Left colon (tissue), 2 donors: Measurements from ENCODE around the gene ROBO2. TPM values are rescaled to one million over a fixed set of nuclear protein-coding genes. Genes with fewer than 3 reads are reported as not detected.

Source experiments
- ATAC-seq: fragments of 200-7000 bp; cut with Tn5 transposase; one replicate; pipeline ENCODE4 v1.9.1; 2020; ENCODE audit warnings: mild to moderate bottlenecking, moderate library complexity
- DNase-seq, 2 donors: peaks; one replicate each; pipeline ENCODE4 v3.0.0-alpha.2; 2020
- intact Hi-C, 2 donors: fragments of 100-400 bp; cut with DNase I in 1 of 2; cut with micrococcal nuclease in 1 of 2; formaldehyde crosslinking; loops; one replicate each; pipeline versions ENCODE4 v1.11.2 to v1.14.0; 2022; cut with DNase I, micrococcal nuclease
- total RNA-seq, 2 donors: library from RNA; stranded (reverse); fragmentation: NEBNext Ultra II Directional; extraction: Animal tissue kit (Norgen Biotek cat#: 25700); gene quantifications; one replicate each; pipeline ENCODE4 v1.2.1, GENCODE V29; 2021
- donor health status: DM: no; HTN: no; CAD: no.
- donor health status: DM: yes; HTN: yes; CAD: no.

ROBO2 gene
- total RNA-seq, 2 donors from 2014 or later = 0.28 to 1.4 TPM

DNA sequence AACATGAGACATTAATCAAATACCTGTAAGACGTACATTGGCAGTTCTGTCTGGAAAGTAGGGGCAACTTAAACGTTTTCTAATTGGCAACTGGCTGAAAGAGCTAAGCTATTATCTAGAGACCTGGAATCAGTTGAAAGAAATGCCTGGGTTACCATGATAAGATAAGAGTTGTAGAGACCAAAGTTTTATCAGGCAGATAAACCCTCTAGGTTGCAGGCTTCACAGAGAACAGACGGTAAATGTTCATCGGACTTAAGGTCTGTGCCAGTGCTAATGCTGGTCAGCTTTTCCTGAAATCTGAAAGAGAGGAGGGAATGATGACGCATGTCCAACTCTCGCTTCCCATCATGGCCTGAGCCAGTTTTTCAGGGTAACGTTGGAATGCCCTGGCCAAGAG is 196.2 kb downstream of the ROBO2 start:
- intact Hi-C loops = no loop called here
- ATAC-seq (no peak), DNase-seq (no peak)

DNA sequence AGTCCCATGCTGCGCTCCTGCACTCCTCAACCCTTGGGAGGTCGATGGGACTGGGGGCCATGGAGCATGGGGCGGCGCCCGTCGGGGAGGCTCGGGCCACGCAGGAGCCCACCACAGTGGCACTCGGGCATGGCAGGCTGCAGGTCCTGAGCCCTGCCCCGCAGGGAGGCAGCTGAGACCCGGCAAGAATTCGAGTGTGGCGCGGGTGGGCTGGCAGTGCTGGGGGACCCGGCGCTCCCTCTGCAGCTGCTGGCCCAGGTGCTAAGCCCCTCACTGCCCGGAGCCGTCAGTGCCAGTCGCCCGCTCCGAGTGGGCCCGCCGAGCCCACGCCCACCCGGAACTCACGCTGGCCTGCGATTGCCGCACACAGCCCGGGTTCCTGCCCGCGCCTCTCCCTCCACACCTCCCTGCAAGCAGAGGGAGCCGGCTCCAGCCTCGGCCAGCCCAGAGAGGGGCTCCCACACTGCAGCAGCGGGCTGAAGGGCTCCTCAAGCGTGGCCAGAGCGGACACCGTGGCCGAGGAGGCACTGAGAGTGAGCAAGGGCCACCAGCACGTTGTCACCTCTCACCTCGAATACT is 200.3 kb downstream of the ROBO2 start:
- intact Hi-C loops = no loop called here
- DNase-seq (no peak), ATAC-seq (no peak)

DNA sequence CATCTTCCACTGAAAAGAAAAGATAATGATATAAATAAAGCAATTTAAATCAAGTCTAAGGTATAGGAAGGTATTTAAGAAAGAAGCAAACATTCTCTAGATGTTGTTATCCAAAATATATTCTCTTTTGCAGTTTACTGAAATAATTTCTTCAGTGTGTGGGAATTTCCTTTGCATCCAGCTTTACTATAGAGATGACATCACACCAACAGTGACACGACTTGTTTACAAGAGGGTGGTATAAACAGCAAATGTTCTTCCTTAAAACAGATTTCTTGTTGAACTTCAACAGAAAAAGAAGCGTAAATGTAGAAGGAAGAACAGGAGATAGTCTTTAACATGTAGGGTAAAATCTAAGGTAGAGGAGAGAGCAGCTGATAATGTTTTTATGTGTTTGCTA is 202.5 kb downstream of the ROBO2 start:
- no peak for DNase-seq
- intact Hi-C loops = no loop called here
- no peak for ATAC-seq

DNA sequence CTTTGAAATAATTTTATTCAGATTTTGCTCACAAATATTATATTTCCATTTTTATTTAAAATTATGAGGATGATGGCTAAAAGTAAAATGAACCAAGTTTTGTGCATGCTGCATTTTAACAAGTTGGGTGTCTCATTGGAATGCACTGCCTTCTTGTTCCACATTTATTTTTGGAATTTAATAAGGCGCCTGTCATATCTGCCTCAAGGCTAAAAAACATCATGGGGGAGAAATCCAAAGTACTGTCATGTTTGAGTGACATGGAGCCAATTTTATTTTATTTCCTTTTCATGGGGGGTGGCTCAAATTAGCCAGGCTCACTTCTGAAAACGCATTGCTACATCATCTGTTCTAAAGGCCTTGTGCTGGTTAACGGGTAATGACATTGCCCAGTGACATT is 205.1 kb downstream of the ROBO2 start:
- intact Hi-C loops = no loop called here
- no peak for DNase-seq
- no peak for ATAC-seq

DNA sequence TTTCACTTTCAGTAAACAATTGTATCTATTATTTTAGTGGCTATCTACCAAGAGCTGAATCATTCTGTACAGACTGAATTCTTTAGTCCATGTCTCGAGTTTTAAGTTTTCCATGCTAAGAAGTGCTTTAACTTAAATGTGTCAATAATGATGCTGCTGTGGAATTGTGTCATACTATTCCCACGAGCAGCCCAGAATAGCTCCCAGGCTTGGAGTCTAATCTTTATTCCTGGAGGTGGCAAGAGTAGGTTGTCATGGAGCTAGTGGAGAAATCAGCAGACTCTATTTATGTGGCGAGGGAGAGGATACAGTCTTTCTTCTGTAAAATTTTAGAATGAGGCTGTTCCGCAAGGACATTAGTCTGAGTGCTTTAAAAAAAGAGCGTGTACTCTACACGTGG is 207.2 kb downstream of the ROBO2 start:
- DNase-seq (no peak), ATAC-seq (no peak)
- intact Hi-C loops = no loop called here

DNA sequence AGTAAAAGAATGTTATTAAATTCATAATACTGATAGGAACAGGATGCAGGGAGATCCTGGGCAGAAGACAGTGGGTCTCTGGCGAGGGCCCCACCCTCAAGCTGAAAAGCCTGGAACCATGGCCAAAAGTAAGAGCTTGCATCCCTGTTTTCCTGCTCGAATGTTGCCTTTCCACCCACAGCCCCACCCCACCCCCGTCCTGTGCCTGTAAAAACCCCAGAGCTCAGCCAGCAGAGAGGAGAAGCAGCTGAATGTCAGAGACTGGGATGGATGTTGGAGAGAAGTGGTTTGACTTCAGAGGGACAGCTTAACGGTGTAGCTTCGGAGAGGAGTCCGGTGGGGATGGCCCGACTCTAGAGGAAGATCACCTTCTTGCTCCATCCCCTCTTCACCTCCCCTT is 207.9 kb downstream of the ROBO2 start:
- ATAC-seq = no peak
- intact Hi-C loops = no loop called here

DNA sequence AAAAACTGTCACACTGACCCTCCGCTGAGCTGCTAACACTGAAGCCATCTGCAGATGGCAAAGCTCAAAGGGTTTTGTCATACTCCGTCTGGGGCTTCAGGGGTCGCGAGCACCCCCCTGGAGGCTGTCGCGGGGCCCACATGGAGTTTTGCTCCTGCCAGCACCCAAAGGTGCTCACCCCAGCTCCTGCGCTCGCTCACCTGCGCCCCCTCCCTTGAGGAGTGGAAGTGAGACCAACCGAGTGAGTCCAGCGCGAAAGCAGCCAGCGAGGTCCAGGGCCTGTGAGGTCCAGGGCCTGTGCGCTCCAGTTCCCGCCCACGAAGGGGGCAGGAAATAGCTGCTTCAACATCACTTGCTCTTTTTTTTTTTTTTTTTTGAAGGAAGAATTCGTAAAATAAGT is 208.5 kb downstream of the ROBO2 start:
- DNase-seq (no peak), ATAC-seq (no peak)
- intact Hi-C loops = no loop called here

More for the DNA sequence above, 207.9 kb downstream of the ROBO2 start:
- no peak for DNase-seq

DNA sequence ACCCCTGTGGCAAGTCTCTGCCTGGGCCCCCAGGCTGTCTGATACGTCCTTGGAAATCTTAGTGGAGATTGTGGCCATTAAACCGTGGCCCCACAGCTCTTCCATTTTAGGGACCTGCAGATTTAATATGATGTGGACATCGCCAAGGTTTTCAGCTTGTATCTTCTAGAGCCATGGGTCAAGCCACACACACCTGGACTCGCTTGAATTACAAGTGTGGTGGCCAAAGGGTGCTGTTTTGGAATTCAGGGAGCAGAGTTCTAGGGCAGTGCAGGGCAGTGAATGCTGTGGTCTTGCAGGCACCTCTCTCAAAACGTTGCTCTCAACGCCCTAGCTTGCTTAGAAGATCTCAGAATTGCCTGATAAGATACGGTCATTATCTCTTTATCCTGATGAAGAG is 211.2 kb downstream of the ROBO2 start:
- intact Hi-C loops = no loop called here
- DNase-seq (no peak), ATAC-seq (no peak)

DNA sequence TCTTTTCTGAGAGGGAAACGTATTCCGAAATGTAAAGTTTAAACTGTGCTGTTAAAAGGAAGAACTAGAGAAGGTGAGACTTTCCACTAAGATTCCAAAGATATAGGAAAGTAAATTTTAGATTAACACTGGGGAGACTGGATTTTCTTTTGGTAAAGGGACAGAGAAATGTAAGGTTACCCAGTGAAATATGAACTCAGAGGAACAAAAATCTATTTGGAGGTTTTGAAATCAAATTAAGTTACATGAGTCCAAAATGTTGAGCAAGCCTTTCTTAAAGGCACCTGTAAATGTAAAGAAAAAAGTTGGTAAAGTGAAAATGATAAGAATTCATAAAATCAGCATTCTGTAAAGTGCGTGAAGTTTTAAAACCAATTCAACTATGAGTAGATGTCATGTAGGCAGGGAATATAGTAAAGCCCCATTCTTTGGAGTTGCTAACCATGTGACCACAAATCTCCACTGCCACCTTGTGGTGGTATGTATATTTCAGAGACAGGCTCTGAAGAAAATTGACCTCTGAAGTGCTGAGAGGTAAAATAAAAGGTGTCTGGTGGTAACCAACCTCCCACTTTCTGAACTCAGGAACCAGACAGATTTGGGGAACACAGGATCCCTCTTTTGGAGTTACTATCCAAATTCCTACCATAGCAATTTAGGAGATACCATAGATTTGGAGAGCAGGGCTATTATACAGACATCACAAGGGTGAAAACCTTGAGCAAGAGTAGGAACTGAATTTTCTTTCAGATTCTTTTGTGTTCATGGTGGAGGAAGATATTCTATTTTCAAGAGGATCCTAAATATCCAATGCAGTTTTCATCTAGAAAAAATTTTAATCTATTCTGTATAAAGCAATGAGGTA is 215.3 kb downstream of the ROBO2 start:
- ATAC-seq = peak; percentile 62
- DNase-seq = no peak
- intact Hi-C loops = loop anchor here in 1 of 2 donors (5.0 kb wide), 1 partner anchor 218 kb away; no protein-coding TSS in a partner anchor

DNA sequence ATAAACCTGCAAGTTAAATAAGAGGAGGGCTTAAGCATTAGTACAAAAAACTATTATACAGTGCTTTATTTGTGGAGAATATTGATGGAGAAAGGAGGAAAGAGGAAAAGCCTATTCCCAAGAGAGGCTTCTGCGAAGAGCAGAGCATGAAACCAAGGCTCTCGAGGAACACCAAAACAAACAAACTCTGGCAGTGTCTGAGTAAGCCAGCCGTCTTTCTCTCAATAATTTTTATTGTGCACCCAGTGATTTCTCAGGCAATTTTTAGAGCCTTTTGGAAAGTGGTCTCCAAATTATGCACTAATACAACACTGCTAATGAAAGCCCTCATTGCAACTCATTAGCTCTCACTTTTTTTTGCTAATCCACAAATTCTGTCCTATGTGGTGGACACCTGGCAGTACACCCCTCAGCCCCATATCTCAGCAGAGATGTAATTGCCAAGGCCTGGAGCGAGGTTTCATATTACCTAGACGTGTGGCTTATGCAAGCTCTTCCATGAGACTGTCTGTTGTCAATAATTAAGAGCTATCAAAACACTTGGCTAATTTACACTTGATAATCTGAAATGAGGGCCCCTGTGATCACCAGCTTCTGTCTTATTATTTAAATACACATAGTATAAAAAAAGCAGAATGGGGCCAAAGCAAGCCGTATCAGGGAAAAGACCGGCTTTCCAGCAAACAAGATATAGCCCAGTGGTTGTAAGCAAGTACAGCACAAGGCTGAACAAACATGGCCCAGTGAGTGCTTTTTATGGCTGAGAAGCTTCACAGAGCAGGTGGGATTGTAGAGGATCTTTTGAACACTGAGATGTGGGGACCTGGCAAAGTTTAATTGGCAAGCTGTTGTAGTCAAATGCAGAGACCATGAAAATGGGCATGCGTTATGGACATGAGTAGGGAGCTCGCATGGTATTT is 216.9 kb downstream of the ROBO2 start:
- DNase-seq (no peak), ATAC-seq (no peak)
- intact Hi-C loops = loop anchor here in 1 of 2 donors (5.0 kb wide), 1 partner anchor 220 kb away; no protein-coding TSS in a partner anchor

DNA sequence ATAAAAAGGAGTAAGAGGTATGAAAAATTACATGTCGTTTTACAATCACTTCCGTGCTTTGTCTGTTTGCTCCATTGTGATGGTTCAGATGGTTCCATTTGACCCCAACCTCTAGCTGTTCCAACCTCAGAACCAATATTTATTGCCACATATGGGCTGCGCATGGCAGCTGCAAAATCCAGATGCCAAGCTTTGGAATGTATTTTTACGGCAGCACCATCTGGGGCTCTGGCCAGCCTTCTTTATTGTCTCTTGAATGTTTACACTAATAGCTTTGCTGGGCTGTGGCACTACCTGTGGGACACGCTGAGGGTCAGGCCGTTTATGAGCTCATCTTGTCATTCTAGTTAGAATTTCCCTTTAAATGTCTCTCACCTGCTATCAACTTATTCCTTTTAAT is 219.8 kb downstream of the ROBO2 start:
- intact Hi-C loops = loop anchor here in 1 of 2 donors (5.0 kb wide), 1 partner anchor 222 kb away; no protein-coding TSS in a partner anchor
- peak; percentile 34 to 46 for DNase-seq
- peak; percentile 88 for ATAC-seq

DNA sequence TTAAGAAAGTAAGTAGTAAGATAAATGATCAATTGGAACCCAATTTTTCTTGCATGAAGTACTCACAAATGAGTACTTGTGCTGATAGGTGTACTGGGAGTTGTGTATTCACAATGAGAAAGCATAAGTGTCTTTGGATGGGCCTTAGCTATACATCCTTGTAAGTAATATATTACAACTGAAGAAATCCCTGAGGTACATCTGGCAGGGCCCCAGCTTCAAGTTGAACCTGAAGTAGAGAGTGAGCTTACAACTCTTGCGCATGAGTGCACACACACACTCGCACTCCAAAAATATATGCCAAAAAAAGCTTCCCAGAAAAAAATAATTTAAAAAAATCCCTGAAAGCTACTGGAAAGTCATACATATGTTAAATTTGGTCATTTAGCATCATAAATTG is 222.5 kb downstream of the ROBO2 start:
- ATAC-seq (no peak), DNase-seq (no peak)
- intact Hi-C loops = no loop called here

DNA sequence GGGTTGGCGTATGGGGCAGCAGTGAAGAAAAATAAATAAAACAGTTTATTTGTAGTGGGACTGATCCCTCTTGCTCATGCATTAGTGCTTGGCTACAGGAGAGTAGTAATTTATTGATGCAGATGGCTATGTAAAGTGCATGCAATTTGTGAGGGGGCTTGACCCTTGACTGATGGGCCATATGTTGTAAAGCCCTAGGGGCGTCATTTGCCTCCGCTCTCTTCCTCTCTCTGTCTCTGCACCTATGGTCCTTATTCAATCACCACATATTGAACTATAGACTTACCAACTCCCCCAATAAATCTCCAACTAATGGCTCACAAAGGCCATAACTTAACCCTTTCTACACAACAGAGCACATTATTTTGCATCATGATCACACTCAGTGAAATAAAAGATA is 227.7 kb downstream of the ROBO2 start:
- ATAC-seq = no peak
- intact Hi-C loops = no loop called here

DNA sequence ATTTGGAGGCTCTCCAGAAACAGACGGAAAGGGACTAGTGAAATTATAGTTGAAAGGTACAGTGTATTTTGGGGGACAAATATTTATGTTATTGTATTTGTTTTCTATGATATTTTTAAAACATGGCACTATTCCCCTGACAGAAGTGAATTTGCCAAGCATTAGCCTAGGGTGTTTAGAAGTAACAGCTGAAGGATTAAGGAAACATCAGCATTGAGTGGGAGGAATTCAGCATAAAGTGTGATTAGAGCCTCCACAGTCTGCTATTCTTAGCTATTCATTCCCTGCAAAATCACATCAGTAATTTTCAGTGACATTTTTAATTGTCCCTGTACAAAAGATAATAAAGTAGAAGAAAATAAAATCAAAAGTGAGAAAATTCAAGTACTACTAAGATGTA is 231.4 kb downstream of the ROBO2 start:
- ATAC-seq (no peak), DNase-seq (no peak)
- intact Hi-C loops = no loop called here

More for the DNA sequence above, 227.7 kb downstream of the ROBO2 start:
- DNase-seq = no peak

DNA sequence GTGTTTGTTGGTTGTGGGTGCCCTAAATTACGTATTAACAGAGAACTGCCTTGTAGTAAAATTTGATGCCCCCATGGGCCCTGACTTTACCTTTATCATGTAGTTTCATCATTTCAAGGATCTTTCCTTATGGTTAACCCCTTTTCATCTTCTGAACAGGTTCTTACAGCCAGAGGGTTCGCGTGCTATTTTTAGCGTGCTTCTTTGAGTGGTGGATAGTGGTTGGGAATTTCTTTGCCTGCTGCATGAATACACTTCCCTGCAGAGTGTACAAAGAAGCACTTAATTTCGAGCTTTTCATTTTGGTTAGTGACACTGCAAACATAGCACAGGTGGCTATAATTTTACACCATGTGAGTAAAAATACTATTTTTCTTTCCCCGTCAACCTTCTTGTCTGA is 231.8 kb downstream of the ROBO2 start:
- ATAC-seq (no peak), DNase-seq (no peak)
- intact Hi-C loops = no loop called here

DNA sequence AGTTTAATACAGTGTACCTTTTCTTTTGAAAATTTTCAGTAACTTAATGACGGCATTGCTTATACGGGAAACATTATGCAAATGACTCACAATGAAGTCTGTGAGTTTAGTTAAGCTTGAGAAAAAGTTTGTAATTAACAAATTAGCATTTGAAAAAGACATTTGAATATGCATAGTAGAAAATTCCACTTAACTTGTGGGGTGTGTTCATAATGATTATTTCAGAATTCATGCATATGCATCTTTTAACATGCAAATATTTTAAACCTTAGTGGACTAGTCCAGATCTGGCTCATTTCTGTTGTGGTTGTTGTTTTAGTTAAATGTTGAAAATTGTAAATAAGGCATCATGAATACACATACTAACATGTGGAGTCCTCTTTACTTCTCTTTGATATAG is 239.4 kb downstream of the ROBO2 start:
- ATAC-seq (no peak), DNase-seq (no peak)
- intact Hi-C loops = no loop called here

DNA sequence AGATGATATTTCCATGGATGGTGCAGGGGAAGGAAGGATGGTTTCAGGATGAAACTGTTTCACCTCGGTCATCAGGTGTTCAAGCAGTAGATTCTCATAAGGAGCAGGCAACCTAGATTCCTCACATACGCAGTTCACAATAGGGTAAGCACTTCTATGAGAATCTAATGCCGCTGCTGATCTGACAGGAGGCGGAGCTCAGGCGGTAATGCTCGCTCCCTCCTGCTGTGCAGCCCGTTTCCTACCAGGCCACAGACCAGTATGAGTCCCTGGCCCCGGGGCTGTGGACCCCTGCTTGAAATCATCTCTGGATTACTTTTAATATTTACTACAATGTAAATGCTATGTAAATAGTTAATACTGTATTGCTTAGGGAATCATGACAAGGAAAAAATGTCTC is 241.8 kb downstream of the ROBO2 start:
- DNase-seq (no peak), ATAC-seq (no peak)
- intact Hi-C loops = no loop called here

DNA sequence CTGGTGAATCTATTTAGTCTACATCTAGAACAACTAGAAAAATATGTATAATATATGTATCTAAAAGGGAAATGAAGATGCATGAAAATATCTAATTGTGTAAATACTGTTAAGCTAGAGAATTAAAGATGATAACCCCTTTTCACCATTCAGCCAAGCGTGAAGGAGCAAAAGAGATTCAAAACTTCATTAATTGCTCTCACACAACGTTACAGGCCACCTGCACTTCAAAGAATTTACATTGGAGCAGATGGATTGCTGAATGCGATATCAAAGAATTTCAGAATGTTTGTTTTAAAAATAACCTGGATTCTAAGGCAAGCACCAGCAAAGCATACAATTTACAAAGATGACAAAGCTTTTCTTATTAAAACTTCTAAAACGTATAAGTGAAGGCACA is 243.2 kb downstream of the ROBO2 start:
- intact Hi-C loops = no loop called here
- ATAC-seq (no peak), DNase-seq (no peak)

DNA sequence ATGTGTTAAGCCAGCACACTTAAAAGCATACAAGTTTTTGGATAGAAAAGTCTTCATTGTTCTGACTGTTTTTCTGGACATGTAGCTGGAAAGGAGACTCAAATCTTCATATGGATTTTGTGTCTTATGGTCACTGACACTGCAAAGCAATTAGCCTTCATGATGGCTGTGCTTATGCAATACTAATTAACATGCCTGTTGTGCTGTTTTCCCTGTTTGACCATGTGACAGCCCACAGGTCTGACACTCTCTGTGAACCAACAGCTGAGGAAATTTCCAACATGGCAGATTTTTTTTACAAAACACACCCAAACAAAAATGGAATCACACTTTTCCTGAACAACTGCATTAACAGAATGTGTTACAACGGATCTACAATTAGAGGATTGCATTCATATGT is 248.4 kb downstream of the ROBO2 start:
- intact Hi-C loops = no loop called here
- ATAC-seq (no peak), DNase-seq (no peak)
